Measurements from ENCODE around the gene NATD1.

Gene NATD1

GRCh38 chr17:21285164-21286065 is 32.2 kb upstream of the NATD1 start:
- Histone ChIP-seq H3K4me2 (ENCODE audit: low read length) (peak overlapping the region; percentile 83), H3K79me2 (ENCODE audit: low read length) (peaks cover 46% of the 10 kb centered on the region), H3K9me3 (ENCODE audit: insufficient read depth, low read length) (no peaks in the 10 kb centered on the region), H3K4me3 (ENCODE audit: low read length) (peak overlapping the region; percentile 90), H3K27ac (ENCODE audit: low read length) (peak overlapping the region; percentile 26), H3K36me3 (replicated peaks; ENCODE audit: low read depth, low read length) (no peaks in the 10 kb centered on the region), H2AFZ (ENCODE audit: low read depth, low read length) (no peak overlapping the region), H3K4me1 (ENCODE audit: low read length) (peaks cover 32% of the 10 kb centered on the region), H3K27me3 (ENCODE audit: low read depth, low read length) (no peaks in the 10 kb centered on the region), H3K9ac (ENCODE audit: low read length) (peak overlapping the region; percentile 64), H4K20me1 (ENCODE audit: insufficient read depth, low read length) (no peaks in the 10 kb centered on the region; the same call in 1 of the 2 replicates)
- TF ChIP-seq EZH2phosphoT487 (IDR thresholded peaks at IDR 0.05; ENCODE audit: low read depth) (no peak), CTCF (IDR thresholded peaks at IDR 0.05; ENCODE audit: low read depth, low read length) (no peak)

- Histone ChIP-seq H3K4me1 (ENCODE audit: low read length) (peaks cover 32% of the 10 kb centered on the region), H2AFZ (ENCODE audit: low read depth, low read length) (no peak within 1 kb of the TSS), H4K20me1 (ENCODE audit: insufficient read depth, low read length) (no peaks in the 10 kb centered on the region), H3K4me3 (ENCODE audit: low read length) (peak within 1 kb of the TSS; percentile 90), H3K27ac (ENCODE audit: low read length) (peak within 1 kb of the TSS; percentile 26), H3K9me3 (ENCODE audit: insufficient read depth, low read length) (no peaks in the 10 kb centered on the region), H3K36me3 (replicated peaks; ENCODE audit: low read depth, low read length) (no peaks in the 10 kb centered on the region), H3K79me2 (ENCODE audit: low read length) (peaks cover 39% of the 10 kb centered on the region), H3K9ac (ENCODE audit: low read length) (peak within 1 kb of the TSS; percentile 64), H3K27me3 (ENCODE audit: low read depth, low read length) (no peaks in the 10 kb centered on the region), H3K4me2 (ENCODE audit: low read length) (peak within 1 kb of the TSS; percentile 83)
- TF ChIP-seq CTCF (IDR thresholded peaks at IDR 0.05; ENCODE audit: low read depth, low read length) (no peak), EZH2phosphoT487 (IDR thresholded peaks at IDR 0.05; ENCODE audit: low read depth) (no peak)
Measured at GRCh38 chr17:21284319-21285163, 31.3 kb upstream of the NATD1 start, which contains the start of gene MAP2K3. Gene MAP2K3, plus strand, starts transcription at chr17:21284711. Its CDS starts 210 bp downstream, at chr17:21284921.

GRCh38 chr17:21283482-21284318 is 30.5 kb upstream of the NATD1 start:
- Histone ChIP-seq H3K9me3 (ENCODE audit: insufficient read depth, low read length) (no peaks in the 10 kb centered on the region), H3K36me3 (replicated peaks; ENCODE audit: low read depth, low read length) (no peaks in the 10 kb centered on the region), H3K27me3 (ENCODE audit: low read depth, low read length) (no peaks in the 10 kb centered on the region), H3K4me1 (ENCODE audit: low read length) (peaks cover 24% of the 10 kb centered on the region), H3K4me2 (ENCODE audit: low read length) (peak overlapping the region; percentile 74), H3K79me2 (ENCODE audit: low read length) (peaks cover 31% of the 10 kb centered on the region), H3K9ac (ENCODE audit: low read length) (no peak overlapping the region), H3K4me3 (ENCODE audit: low read length) (peak overlapping the region; percentile 76), H2AFZ (ENCODE audit: low read depth, low read length) (no peak overlapping the region), H4K20me1 (ENCODE audit: insufficient read depth, low read length) (no peaks in the 10 kb centered on the region), H3K27ac (ENCODE audit: low read length) (no peak overlapping the region)
- TF ChIP-seq EZH2phosphoT487 (IDR thresholded peaks at IDR 0.05; ENCODE audit: low read depth): no peak
- TF ChIP-seq CTCF (IDR thresholded peaks at IDR 0.05; ENCODE audit: low read depth, low read length): no peak
